HG02798 (cell line): ENCODE measurements around the gene CLRN1.

Experiments used
- ATAC-seq: cut with Tn5 transposase; IDR thresholded peaks from one replicate; pipeline ENCODE4 v1.9.1; 2021; ENCODE audit warnings: mild to moderate bottlenecking; ENCODE audit not compliant: unreplicated experiment, poor library complexity

CLRN1 gene

DNA sequence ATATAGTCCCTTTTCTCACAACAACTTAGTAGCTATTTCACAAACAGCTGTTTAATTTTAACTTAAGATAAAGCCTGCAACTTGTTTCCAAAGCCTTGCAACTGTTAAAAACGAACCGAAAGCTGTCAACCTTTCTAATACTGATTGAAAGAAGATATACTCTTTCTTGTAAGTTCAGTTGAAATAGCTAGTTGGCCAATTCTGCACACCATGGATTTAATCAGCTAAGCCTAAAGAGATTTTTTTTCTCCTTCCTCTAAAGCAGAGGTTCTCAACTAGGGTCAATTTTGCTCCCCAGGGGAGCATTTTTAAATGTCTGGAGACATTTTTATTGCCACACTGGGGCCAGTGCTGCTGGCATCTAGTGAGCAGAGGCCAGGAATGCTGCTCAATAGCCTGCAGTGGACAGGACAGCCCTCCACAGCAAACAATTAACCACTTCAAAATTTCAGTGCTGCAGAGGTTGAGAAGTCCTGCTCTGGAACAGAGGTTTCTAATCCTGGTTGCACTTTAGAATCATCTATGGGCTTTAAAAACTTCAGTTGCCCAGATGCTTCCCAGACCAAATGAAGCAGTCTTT, 93.4 kb downstream of the CLRN1 start:
- ATAC-seq, result no peak

GRCh38 chr3:150878290-150878689, 94.2 kb downstream of the CLRN1 start:
- ATAC-seq, result no peak

DNA sequence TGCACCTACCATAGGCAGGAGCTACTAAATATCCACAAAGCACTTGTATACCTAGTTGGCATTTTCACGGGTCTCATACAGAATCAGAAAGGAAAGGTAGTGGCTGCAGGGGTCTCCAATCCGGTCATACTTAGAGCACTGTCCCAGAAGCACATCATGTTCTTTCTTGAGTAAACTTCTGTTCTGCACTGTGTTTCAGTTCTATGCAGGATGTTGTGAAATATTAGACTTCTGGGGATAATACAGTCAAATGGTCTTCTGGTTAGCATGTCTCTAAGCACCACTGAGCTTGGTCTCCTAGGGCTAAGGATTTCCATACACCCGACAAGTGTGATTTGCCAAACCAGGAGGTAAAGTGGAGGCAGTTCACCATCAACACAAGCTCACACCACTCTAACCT, 95.2 kb downstream of the CLRN1 start:
- ATAC-seq, result no peak

DNA sequence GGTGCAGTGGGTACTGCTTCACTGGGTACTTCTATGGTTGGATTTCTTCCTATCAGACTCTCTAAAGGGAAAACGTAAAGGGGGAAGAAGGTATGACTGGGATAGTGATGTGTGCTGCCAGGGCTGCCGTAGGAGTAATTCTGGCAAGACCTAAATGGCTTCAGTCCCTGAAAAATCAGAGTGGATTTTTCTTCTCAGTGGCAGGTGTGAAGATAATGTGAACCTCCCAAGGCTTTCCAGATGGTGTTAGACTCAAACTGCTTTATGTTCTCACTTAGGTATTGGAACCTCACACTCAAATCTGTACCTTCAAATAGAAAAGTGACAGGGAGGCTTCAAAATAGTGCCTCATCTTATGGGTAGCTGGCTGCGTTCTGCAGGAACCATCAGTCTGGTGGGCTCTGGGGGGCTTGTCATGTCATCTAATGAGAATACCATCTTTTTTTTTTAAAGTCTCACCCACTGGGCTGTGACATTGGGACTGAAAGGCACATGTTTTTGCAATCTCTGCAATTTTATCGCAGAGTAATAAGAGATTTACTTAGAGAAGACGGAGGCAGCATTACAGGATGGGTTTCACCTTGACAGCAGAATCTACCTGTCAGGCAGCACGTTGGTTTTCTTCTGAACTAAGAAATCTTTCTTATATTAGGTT, 95.8 kb downstream of the CLRN1 start:
- ATAC-seq, result no peak
